ENCODE results near the gene SLCO4A1. TPM values are rescaled to one million over a fixed set of nuclear protein-coding genes. Genes with fewer than 3 reads are reported as not detected.

SLCO4A1 gene
- total RNA-seq, 2 donors from 2014 or later, result 2.9 to 5.0 TPM

DNA sequence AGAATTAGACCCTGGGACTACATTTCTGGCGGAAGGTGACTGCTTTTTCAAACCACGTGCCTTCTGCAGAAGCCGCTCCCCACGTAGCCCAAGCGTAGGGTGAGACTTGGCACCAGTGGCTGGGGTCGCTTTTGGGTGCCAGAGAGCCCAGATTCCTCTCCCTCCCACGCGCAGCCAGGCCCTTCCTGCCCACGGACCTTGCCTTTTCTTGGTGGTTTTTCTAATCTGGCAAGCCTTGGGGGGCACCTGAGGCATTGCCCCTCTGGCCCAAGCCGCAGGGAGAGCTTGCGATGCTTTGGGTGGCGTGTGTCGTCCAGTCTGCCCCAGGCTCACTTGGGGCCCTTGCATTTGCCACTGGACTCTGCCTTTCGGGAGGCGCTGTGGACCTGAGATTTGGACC, 3.3 kb downstream of the SLCO4A1 start:
- 90 to 91% methylated on average over 11 to 15 of the region's 15 CpGs for WGBS, 2 experiments (ENCODE audit: insufficient coverage in 1 of 2, insufficient read length in 1 of 2)
- Histone ChIP-seq H3K4me3 (ENCODE audit: low read length) (no peak overlapping the region), H3K36me3 (ENCODE audit: control insufficient read depth, insufficient read depth, low read length) (no peaks in the 10 kb centered on the region), H3K27ac (ENCODE audit: low read depth, low read length) (no peak overlapping the region), H3K4me1 (ENCODE audit: control insufficient read depth, insufficient read depth, low read length) (no peaks in the 10 kb centered on the region), H3K27me3 (ENCODE audit: control insufficient read depth, insufficient read depth, low read length, poor library complexity, severe bottlenecking) (peaks cover 49% of the 10 kb centered on the region), H3K9ac (ENCODE audit: extremely low read depth, low read length, poor library complexity, severe bottlenecking) (no peak overlapping the region), H3K9me3 (ENCODE audit: control insufficient read depth, low read length) (no peaks in the 10 kb centered on the region)
- no peak for DNase-seq
- Mint-ChIP-seq H3K27ac (no peak overlapping the region), H3K9me3 (no peaks in the 10 kb centered on the region), H3K36me3 (ENCODE audit: low read depth) (no peaks in the 10 kb centered on the region), H3K4me3 (no peak overlapping the region), H3K27me3 (ENCODE audit: insufficient read depth) (peaks cover 36% of the 10 kb centered on the region), H3K4me1 (no peaks in the 10 kb centered on the region)
- TF ChIP-seq, protein P1, sequence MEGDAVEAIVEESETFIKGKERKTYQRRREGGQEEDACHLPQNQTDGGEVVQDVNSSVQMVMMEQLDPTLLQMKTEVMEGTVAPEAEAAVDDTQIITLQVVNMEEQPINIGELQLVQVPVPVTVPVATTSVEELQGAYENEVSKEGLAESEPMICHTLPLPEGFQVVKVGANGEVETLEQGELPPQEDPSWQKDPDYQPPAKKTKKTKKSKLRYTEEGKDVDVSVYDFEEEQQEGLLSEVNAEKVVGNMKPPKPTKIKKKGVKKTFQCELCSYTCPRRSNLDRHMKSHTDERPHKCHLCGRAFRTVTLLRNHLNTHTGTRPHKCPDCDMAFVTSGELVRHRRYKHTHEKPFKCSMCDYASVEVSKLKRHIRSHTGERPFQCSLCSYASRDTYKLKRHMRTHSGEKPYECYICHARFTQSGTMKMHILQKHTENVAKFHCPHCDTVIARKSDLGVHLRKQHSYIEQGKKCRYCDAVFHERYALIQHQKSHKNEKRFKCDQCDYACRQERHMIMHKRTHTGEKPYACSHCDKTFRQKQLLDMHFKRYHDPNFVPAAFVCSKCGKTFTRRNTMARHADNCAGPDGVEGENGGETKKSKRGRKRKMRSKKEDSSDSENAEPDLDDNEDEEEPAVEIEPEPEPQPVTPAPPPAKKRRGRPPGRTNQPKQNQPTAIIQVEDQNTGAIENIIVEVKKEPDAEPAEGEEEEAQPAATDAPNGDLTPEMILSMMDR (conservative IDR thresholded peaks at IDR 0.05), result no peak

DNA sequence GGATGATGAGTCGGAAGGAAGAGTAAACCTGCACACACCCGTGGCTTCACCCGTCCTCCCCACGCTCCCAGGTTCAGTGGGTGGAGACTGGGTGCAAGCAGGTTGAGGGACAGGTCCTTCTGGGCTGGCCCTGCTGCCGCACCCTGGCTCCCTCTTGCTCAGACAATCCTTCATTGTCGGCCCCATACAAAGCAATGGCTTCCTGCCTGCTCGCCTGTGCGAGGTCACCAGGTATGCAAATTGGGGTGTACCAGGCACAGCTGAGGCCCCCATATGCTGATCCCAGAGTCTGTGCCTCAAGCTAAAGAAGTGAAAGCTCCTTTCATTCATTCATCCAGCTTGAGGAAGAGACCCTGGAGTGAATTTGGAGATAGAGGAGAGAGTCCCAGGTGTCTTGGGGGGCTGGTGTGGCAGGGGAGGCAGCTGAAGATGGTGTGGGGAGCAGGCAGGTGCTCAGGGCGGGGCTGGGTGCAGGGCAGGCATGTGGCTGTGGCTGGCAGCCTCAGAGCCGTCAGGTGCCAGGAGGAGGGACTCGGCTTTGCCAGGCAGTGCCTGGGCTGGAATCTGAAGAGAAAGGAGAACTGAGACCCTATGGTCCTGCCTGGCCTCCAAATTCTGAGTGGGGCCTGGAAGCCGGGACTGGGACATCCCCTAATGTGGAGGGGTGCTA, 4.7 kb downstream of the SLCO4A1 start:
- WGBS, 2 experiments (ENCODE audit: insufficient coverage in 1 of 2, insufficient read length in 1 of 2), result 89 to 91% methylated on average over 6 to 12 of the region's 12 CpGs
- Mint-ChIP-seq H3K9me3 (no peaks in the 10 kb centered on the region), H3K4me1 (peaks cover under 1% of the 10 kb centered on the region)

DNA sequence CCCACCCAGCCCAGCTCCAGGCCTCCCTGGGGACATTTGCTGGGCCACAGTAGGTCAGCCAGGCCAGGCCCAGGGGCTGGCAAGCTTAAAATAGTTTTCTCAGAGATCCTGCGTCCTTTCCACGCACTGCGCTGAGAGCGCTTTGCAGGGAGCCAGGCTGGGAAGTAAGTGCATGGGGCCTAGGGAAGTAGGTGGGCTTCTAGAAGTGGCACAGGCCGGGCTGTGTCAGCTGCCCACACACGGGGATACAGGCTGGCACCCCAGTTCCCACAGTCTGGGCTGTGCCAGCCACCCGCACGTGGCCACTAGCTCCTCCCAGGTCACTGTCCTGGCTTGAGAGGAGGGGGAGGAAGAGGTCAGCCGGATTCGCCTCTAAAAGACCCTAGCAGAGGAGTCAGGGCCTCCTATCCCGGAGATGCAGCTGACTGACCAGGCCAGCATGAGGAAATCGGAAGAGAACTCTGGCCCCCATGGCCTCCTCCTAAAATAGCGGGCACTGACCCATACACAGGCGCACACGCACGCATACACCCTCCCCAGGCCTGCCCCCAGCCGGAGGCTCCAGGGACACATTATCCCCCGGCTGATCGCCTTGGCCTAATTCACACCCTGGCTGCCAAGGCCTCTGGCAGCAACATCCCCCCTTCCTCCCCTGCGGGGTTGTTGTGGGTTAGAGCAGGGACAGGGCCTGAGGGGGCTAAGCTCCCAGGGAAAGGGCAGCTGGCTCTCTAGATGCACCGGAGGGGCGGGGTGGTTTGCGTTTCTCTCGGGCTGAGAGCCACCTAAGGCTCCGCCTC, 5.4 kb downstream of the SLCO4A1 start:
- Mint-ChIP-seq H3K9me3 (no peaks in the 10 kb centered on the region), H3K4me1 (peaks cover 5% of the 10 kb centered on the region), H3K27me3 (ENCODE audit: insufficient read depth) (peaks cover 23% of the 10 kb centered on the region), H3K4me3 (no peak overlapping the region), H3K27ac (no peak overlapping the region), H3K36me3 (ENCODE audit: low read depth) (no peaks in the 10 kb centered on the region)
- WGBS, 2 experiments (ENCODE audit: insufficient coverage in 1 of 2, insufficient read length in 1 of 2), result 85 to 95% methylated on average over 12 to 25 of the region's 25 CpGs
- Histone ChIP-seq H3K9ac (ENCODE audit: extremely low read depth, low read length, poor library complexity, severe bottlenecking) (no peak overlapping the region), H3K27me3 (ENCODE audit: control insufficient read depth, insufficient read depth, low read length, poor library complexity, severe bottlenecking) (peaks cover 31% of the 10 kb centered on the region), H3K36me3 (ENCODE audit: control insufficient read depth, insufficient read depth, low read length) (no peaks in the 10 kb centered on the region), H3K4me3 (ENCODE audit: low read length) (no peak overlapping the region), H3K4me1 (ENCODE audit: control insufficient read depth, insufficient read depth, low read length) (no peaks in the 10 kb centered on the region), H3K27ac (ENCODE audit: low read depth, low read length) (no peak overlapping the region), H3K9me3 (ENCODE audit: control insufficient read depth, low read length) (no peaks in the 10 kb centered on the region)
- DNase-seq, result no peak
- TF ChIP-seq, protein P1 (conservative IDR thresholded peaks at IDR 0.05), result no peak

More for the DNA sequence above, 4.7 kb downstream of the SLCO4A1 start:
- Histone ChIP-seq H3K36me3 (ENCODE audit: control insufficient read depth, insufficient read depth, low read length) (no peaks in the 10 kb centered on the region), H3K27me3 (ENCODE audit: control insufficient read depth, insufficient read depth, low read length, poor library complexity, severe bottlenecking) (peaks cover 35% of the 10 kb centered on the region), H3K4me3 (ENCODE audit: low read length) (no peak overlapping the region), H3K9me3 (ENCODE audit: control insufficient read depth, low read length) (no peaks in the 10 kb centered on the region), H3K27ac (ENCODE audit: low read depth, low read length) (no peak overlapping the region), H3K4me1 (ENCODE audit: control insufficient read depth, insufficient read depth, low read length) (no peaks in the 10 kb centered on the region), H3K9ac (ENCODE audit: extremely low read depth, low read length, poor library complexity, severe bottlenecking) (no peak overlapping the region)
- Mint-ChIP-seq H3K4me3 (no peak overlapping the region), H3K36me3 (ENCODE audit: low read depth) (no peaks in the 10 kb centered on the region), H3K27ac (no peak overlapping the region), H3K27me3 (ENCODE audit: insufficient read depth) (peaks cover 24% of the 10 kb centered on the region)
- DNase-seq, result no peak
- TF ChIP-seq, protein P1 (conservative IDR thresholded peaks at IDR 0.05), result no peak
